ENCODE results near the gene ZNF200.
"Not testable (repeated sequence)": the region's sequence is repeated elsewhere in the genome, so short reads cannot be mapped to it uniquely, and the experiment has no call there.

Gene ZNF200

DNA sequence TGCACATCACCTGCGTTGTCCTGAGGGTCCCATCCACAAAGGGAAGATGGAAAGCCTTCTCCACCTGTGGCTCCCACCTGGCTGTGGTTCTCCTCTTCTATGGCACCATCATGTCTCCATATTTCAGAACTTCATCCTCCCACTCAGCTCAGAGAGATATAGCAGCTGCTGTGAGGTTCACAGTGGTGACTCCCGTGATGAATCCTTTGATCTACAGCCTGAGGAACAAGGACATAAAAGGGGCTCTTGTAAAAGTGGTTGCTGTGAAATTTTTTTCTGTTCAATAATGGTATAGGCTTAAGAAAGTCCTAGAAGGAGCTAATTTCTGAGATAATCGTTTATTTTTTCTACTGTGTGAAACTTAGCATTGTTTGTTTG, 18.7 kb downstream of the ZNF200 start:
- TF ChIP-seq, protein P1, sequence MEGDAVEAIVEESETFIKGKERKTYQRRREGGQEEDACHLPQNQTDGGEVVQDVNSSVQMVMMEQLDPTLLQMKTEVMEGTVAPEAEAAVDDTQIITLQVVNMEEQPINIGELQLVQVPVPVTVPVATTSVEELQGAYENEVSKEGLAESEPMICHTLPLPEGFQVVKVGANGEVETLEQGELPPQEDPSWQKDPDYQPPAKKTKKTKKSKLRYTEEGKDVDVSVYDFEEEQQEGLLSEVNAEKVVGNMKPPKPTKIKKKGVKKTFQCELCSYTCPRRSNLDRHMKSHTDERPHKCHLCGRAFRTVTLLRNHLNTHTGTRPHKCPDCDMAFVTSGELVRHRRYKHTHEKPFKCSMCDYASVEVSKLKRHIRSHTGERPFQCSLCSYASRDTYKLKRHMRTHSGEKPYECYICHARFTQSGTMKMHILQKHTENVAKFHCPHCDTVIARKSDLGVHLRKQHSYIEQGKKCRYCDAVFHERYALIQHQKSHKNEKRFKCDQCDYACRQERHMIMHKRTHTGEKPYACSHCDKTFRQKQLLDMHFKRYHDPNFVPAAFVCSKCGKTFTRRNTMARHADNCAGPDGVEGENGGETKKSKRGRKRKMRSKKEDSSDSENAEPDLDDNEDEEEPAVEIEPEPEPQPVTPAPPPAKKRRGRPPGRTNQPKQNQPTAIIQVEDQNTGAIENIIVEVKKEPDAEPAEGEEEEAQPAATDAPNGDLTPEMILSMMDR (IDR thresholded peaks at IDR 0.05; ENCODE audit: borderline replicate concordance, control extremely low read depth, extremely low read depth, insufficient read depth, missing control alignments): no peak
- no peak for DNase-seq (ENCODE audit: low spot score)
- in situ Hi-C loops (cut with MboI; ENCODE audit: low sequenced_read_pairs, unreplicated experiment): no loop called here

DNA sequence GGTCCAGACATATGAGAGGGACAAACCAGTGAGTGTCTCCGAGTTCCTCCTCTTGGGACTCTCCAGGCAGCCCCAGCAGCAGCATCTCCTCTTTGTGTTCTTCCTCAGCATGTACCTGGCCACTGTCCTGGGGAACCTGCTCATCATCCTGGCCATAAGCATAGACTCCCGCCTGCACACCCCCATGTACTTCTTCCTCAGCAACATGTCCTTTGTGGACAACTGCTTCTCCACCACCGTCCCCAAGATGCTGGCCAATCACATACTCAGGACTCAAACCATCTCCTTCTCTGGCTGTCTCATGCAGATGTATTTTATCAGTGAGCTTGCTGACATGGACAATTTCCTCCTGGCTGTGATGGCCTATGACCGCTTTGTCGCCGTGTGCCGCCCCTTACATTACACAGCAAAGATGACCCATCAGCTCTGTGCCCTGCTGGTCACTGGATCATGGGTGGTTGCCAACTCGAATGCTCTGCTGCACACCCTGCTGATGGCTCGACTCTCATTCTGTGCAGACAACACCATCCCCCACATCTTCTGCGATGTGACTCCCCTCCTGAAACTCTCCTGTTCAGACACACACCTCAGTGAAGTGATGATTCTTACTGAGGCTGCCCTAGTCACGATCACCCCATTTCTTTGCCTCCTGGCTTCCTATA, 19.2 kb downstream of the ZNF200 start:
- in situ Hi-C loops (cut with MboI; ENCODE audit: low sequenced_read_pairs, unreplicated experiment): no loop called here
- TF ChIP-seq, protein P1 (IDR thresholded peaks at IDR 0.05; ENCODE audit: borderline replicate concordance, control extremely low read depth, extremely low read depth, insufficient read depth, missing control alignments): no peak
- no peak for DNase-seq (ENCODE audit: low spot score)

DNA sequence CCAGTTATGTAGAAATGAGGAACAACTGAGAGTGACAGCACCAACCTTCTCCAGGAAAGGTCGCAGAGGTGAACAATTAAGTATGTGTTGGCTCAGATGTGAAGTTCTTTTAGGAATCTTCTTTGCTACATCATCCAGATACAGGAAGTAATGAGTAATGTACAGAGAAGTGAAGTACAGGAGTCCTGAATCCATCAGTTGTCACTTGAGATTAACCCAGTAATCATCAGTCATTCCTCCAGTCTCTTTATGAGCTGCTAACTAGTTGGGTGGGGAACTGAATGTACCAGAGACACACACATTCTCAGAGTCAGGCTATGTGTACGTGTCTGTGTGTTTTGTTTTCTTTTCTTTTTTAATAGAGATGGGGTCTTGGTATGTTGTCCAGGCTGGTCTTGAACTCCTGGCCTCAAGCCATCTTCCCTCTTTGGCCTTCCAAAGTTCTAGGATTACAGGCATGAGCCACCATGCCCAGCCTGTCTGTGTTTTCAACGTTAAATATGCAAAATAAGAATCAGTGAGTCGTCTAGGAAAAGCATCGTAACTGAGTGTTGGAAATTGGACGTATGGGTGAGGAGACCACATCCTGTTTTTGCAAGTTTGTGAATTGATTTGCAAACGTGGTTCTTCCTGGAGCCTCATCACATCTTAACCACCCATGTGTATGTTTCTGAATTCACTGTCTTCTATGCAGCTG, 19.9 kb downstream of the ZNF200 start:
- in situ Hi-C loops (cut with MboI; ENCODE audit: low sequenced_read_pairs, unreplicated experiment): no loop called here
- TF ChIP-seq, protein P1 (IDR thresholded peaks at IDR 0.05; ENCODE audit: borderline replicate concordance, control extremely low read depth, extremely low read depth, insufficient read depth, missing control alignments): no peak
- DNase-seq (ENCODE audit: low spot score): no peak

DNA sequence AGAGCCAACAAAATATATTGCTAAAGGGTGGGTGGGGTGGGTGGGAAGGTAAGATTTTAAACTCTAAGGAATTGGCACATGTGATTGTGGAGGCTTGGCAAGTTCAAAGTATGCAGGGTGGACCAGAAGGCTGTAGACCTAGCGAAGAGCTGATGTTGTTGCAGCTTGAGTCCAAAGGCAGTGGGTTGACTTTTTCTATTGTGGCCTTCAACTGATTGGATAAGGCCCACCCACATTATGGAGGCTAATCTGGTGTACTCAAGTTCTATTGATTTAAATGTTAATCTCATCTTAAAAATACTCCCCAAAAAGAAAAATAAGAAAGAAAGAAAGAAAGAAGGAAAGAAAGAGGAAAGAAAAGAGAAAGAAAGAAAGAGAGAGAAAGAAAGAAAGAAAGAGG, 22.4 kb downstream of the ZNF200 start:
- in situ Hi-C loops (cut with MboI; ENCODE audit: low sequenced_read_pairs, unreplicated experiment): no loop called here
- TF ChIP-seq, protein P1 (IDR thresholded peaks at IDR 0.05; ENCODE audit: borderline replicate concordance, control extremely low read depth, extremely low read depth, insufficient read depth, missing control alignments): no peak
- DNase-seq (ENCODE audit: low spot score): no peak

DNA sequence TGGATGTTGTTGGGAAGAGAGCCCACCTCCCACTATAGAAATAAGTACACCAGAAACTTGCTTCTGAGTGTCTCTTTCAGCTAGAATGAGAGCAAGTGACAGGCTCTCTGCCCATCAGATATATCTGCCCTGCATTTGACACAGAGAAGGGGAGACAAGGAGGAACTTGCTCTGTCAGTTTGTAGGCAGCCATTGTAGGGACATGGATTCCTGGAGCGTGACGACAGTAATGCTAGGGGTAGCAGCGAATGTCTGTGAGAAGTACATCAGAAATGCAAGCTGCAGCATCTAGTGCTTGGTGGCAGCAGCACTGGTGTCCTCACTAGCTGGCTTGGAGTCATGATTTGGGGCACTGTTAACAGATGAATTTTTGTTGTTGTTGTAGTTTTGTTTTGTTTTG, 23.0 kb downstream of the ZNF200 start:
- no peak for DNase-seq (ENCODE audit: low spot score)
- TF ChIP-seq, protein P1 (IDR thresholded peaks at IDR 0.05; ENCODE audit: borderline replicate concordance, control extremely low read depth, extremely low read depth, insufficient read depth, missing control alignments): no peak
- in situ Hi-C loops (cut with MboI; ENCODE audit: low sequenced_read_pairs, unreplicated experiment): no loop called here

DNA sequence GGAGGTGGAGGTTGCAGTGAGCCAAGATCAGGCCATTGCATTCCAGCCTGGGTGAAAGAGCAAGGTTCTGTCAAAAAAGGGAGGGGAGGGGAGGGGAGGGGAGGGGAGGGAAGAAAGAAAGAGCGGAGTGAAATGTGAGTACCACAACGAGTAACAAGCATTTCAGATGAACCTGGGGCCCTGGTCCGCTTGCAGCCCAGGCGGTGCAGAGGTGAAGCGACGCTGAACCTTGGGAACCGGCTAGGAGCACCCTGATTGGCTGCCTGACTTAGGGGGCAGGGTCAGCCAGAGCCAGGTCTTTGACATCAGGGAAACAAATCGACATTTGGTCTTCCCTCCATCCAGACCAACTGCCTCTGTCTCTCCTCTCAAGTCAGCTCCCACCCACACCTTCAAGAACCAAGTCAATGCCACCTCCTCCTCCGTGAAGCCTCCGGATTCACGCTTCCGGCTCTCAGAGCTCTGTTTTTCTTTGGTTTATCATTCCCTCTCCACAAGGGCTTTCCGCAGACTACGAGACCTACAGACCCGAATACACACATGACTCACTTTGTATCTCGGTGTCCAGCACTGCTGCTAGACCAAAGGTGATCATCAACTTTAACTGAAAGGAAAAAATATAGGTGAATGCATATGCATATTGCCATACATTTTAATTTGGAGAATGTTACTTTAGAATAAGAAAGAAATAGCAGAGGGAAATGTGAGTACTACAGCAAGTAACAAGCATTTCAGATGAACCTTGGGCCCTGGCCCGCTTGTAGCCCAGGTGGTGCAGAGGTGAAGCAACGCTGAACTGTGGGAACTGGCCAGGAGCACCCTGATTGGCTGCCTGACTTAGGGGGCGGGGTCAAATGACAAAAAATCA, 27.6 kb downstream of the ZNF200 start:
- in situ Hi-C loops (cut with MboI; ENCODE audit: low sequenced_read_pairs, unreplicated experiment): no loop called here
- DNase-seq (ENCODE audit: low spot score): no peak
- TF ChIP-seq, protein P1 (IDR thresholded peaks at IDR 0.05; ENCODE audit: borderline replicate concordance, control extremely low read depth, extremely low read depth, insufficient read depth, missing control alignments): no peak

DNA sequence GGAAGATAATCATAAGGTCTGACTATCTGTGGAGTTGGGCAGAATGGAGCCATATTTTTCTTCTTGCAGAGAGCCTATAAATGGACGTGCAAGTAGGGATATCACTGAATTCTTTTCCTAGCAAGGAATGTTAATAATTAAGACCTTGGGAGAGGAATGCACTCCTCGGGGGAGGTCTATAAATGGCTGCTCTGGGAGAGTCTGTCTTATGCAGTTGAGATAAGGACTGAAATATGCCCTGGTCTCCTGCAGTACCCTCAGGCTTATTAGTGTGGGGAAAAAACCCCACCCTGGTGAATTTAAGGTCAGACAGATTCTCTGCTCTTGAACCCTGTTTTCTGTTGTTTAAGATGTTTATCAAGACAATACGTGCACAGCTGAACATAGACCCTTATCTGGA, 29.0 kb downstream of the ZNF200 start:
- DNase-seq (ENCODE audit: low spot score); in situ Hi-C loops (cut with MboI; ENCODE audit: low sequenced_read_pairs, unreplicated experiment): not testable (repeated sequence)
